Spleen (tissue), 11 donors: Measurements from ENCODE around the gene NHERF2. TPM values are rescaled to one million over a fixed set of nuclear protein-coding genes. Genes with fewer than 3 reads are reported as not detected.
"Not testable (repeated sequence)": the region's sequence is repeated elsewhere in the genome, so short reads cannot be mapped to it uniquely, and the experiment has no call there.

Experiments
- DNase-seq: peaks from one replicate; pipeline ENCODE4 v3.0.0-alpha.2; 2020
- H3K27ac ChIP-seq, 8 donors: fragments of 200-600 bp; sonication (generic) in 7 of 8; 1 replicate in 4 of 8; 2 replicates in 4 of 8; pipeline versions ENCODE4 v1.5.0 to v1.8.0; 2016 to 2021; ENCODE audit warnings: inconsistent platforms in 4 of 8, mild to moderate bottlenecking in 4 of 8, moderate library complexity in 1 of 8
- H3K27me3 ChIP-seq, 7 donors: fragments of 200-600 bp; sonication (generic) in 6 of 7; replicated peaks in 1 of 7; 1 replicate in 4 of 7; 2 replicates in 3 of 7; pipeline versions ENCODE4 v1.5.0 to v1.8.0; 2016 to 2021; ENCODE audit warnings: inconsistent platforms in 3 of 7, mild to moderate bottlenecking in 1 of 7
- H3K36me3 ChIP-seq, 6 donors: fragments of 200-600 bp; sonication (generic) in 5 of 6; 1 replicate in 4 of 6; 2 replicates in 2 of 6; pipeline versions ENCODE4 v1.5.0 to v1.8.0; 2016 to 2021; ENCODE audit warnings: inconsistent platforms in 2 of 6
- H3K4me1 ChIP-seq, 6 donors: fragments of 200-600 bp; sonication (generic) in 5 of 6; 1 replicate in 3 of 6; 2 replicates in 3 of 6; pipeline versions ENCODE4 v1.5.0 to v1.8.0; 2016 to 2021; ENCODE audit warnings: inconsistent platforms in 3 of 6
- H3K4me3 ChIP-seq, 8 donors: fragments of 200-600 bp; sonication (generic) in 7 of 8; 1 replicate in 4 of 8; 2 replicates in 4 of 8; pipeline versions ENCODE4 v1.5.0 to v1.8.0; 2016 to 2021; ENCODE audit warnings: inconsistent platforms in 4 of 8, mild to moderate bottlenecking in 4 of 8, moderate library complexity in 2 of 8
- H3K9me3 ChIP-seq, 8 donors: fragments of 200-600 bp; sonication (generic) in 7 of 8; 1 replicate in 4 of 8; 2 replicates in 4 of 8; pipeline versions ENCODE4 v1.5.0 to v1.8.0; 2016 to 2021; ENCODE audit warnings: inconsistent platforms in 4 of 8
- CTCF ChIP-seq, 11 experiments: fragments of 200-600 bp in 7 of 11; fragments of 450-650 bp in 4 of 11; sonication (generic) in 4 of 11; IDR thresholded peaks in 8 of 11; conservative IDR thresholded peaks in 3 of 11; 1 replicate in 7 of 11; 2 replicates in 4 of 11; pipeline versions ENCODE4 v1.4.0 to v1.8.0; 2016 to 2021; ENCODE audit warnings: antibody characterized with exemption in 11 of 11, inconsistent platforms in 4 of 11, mild to moderate bottlenecking in 1 of 11
- POLR2A ChIP-seq, 3 donors: fragments of 450-650 bp; IDR thresholded peaks; one replicate each; pipeline ENCODE4 v1.5.1; 2017; ENCODE audit warnings: antibody characterized with exemption in 3 of 3, mild to moderate bottlenecking in 1 of 3
- POLR2AphosphoS5 ChIP-seq, 3 donors: sonication (generic); formaldehyde crosslinking; IDR thresholded peaks; one replicate each; pipeline ENCODE4 v1.5.1; 2017; ENCODE audit warnings: antibody characterized with exemption in 3 of 3
- WGBS, 5 donors: extraction: QIAGEN DNeasy Blood & Tissue Kit in 3 of 5; methylation state at CpG; one replicate each; pipeline versions ENCODE4 v1.1.5 to v1.1.7; 2013 to 2018; 5-methylcytosine and 5-hydroxymethylcytosine counted together
- intact Hi-C: fragments of 100-400 bp; cut with DNase I; formaldehyde crosslinking; loops from one replicate; pipeline ENCODE4 v1.15.0; 2023; ENCODE audit warnings: low total_unique reads
- polyA plus RNA-seq, 3 donors: library from polyadenylated mRNA; stranded (reverse); fragments of 200-250 nt; gene quantifications; one replicate each; pipeline ENCODE4 v1.2.1, GENCODE V29; 2013
- total RNA-seq, 7 donors: library from RNA; depleted of rRNA in 3 of 7; stranded (reverse); fragments of >200 nt in 3 of 7; fragmentation: NEBNext Ultra II Directional in 4 of 7; extraction: Animal tissue kit (Norgen Biotek cat#: 25700) in 4 of 7; gene quantifications; one replicate each; pipeline versions ENCODE4 v1.1.0 to v1.2.1, GENCODE V29; 2016 to 2021
- donor health status: healthy with polysubstance abuse.
- donor health status: DM: no; HTN: no; CAD: no; lungs with moderate emphysema.
- donor health status: DM: no; HTN: no; CAD: no.
- donor health status: Bipolar disorder and iron deficiency.
- donor health status: healthy.
- donor health status: DM: no; HTN: no; CAD: no.
- donor health status: DM: yes; HTN: yes; CAD: no.

NHERF2 gene
- total and polyA plus RNA-seq, 10 donors, result 62.4 to 218 (median 112) TPM

GRCh38 chr16:2033057-2033908 lies 6.6 kb downstream of the NHERF2 start:
- peak; percentile 17 to 75 (median 64) for TF ChIP-seq POLR2AphosphoS5 (IDR thresholded peaks at IDR 0.05)
- TF ChIP-seq POLR2A (IDR thresholded peaks at IDR 0.05), result no peak
- no peak for TF ChIP-seq CTCF (IDR thresholded peaks at IDR 0.05 in 8 of 11, conservative IDR thresholded peaks at IDR 0.05 in 3 of 11)

GRCh38 chr16:2033909-2034695 lies 7.4 kb downstream of the NHERF2 start:
- DNase-seq, H3K9me3 ChIP-seq, intact Hi-C loops: not testable (repeated sequence)
- 24 to 66% (median 54%) methylated on average over 6 to 16 of the region's 32 CpGs for WGBS, 5 donors
- Histone ChIP-seq H3K27me3 (peaks cover 0 to 15% (median 0%) of the 10 kb centered on the region in 7 donors), H3K36me3 (peaks cover 0 to 39% (median 4%) of the 10 kb centered on the region in 6 donors), H3K4me3 (peak overlapping the region in 7 of 8 donors; percentile 16 to 63 (median 36)), H3K4me1 (peaks cover 18 to 97% (median 81%) of the 10 kb centered on the region in 6 donors), H3K27ac (peak overlapping the region; percentile 60 to 90 (median 84))

More at GRCh38 chr16:2033057-2033908, 6.6 kb downstream of the NHERF2 start:
- Histone ChIP-seq H3K9me3 (no peaks in the 10 kb centered on the region), H3K36me3 (peaks cover 0 to 39% (median 4%) of the 10 kb centered on the region in 6 donors), H3K4me1 (peaks cover 18 to 97% (median 79%) of the 10 kb centered on the region in 6 donors), H3K27ac (peak overlapping the region; percentile 60 to 90 (median 84)), H3K27me3 (peaks cover 0 to 20% (median 0%) of the 10 kb centered on the region in 7 donors), H3K4me3 (peak overlapping the region; percentile 16 to 63 (median 34))
- intact Hi-C loops, result no loop called here
- no peak for DNase-seq
- WGBS, 5 donors, result 5 to 22% (median 19%) methylated on average over 16 to 37 of the region's 37 CpGs

DNA sequence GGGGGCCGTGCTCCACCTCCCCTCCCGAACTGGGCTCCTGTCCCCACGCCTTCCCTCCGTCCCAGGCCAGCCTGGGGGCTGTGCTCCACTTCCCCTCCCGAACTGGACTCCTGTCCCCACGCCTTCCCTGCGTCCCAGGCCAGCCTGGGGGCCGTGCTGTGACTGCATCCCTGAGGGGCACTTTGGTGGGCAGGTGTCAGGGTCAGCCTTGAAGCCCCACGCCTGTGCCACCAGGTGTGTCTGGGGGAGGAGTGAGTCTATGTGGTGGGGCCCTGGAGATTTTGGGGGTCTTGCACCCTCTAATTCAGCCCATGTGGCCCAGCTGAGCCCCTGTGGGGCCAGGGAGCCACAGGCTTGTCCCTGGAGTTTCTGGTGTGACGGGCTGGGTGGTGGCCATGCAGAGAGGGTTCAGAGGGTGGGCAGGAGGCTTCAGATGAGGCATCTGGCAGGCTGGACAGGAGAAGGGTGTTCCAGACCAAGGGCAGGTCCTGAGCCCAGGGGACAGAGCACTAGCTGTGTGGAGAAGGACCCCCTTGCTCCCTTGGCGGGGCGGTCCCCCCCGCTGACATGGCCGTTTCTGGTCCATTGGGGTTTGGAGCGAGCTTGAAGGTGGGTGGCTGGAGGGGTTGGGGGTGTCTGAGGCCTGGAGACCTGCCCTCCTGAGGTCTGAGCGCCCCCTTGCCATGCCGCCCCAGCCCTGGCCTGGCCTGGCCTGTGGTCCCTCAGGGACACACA lies 8.2 kb downstream of the NHERF2 start:
- intact Hi-C loops, result no loop called here
- Histone ChIP-seq H3K27me3 (peaks cover 0 to 13% (median 0%) of the 10 kb centered on the region in 7 donors), H3K4me3 (peak overlapping the region in 4 of 8 donors; percentile 12 to 49 (median 31)), H3K36me3 (peaks cover 0 to 34% (median 4%) of the 10 kb centered on the region in 6 donors), H3K9me3 (no peaks in the 10 kb centered on the region), H3K27ac (peak overlapping the region; percentile 53 to 85 (median 78)), H3K4me1 (peaks cover 21 to 97% (median 81%) of the 10 kb centered on the region in 6 donors)
- 73 to 83% (median 77%) methylated on average over 14 to 17 of the region's 17 CpGs for WGBS, 5 donors
- DNase-seq, result no peak
- TF ChIP-seq POLR2A (IDR thresholded peaks at IDR 0.05) (no peak), POLR2AphosphoS5 (IDR thresholded peaks at IDR 0.05) (peak in 2 of 3 donors; percentile 26 to 28)

- 56 to 81% (median 68%) methylated on average over 9 to 34 of the region's 34 CpGs for WGBS, 5 donors
- Histone ChIP-seq H3K4me1 (peaks cover 23 to 97% (median 80%) of the 10 kb centered on the region in 6 donors), H3K9me3 (no peaks in the 10 kb centered on the region), H3K4me3 (peak overlapping the region in 4 of 8 donors; percentile 12 to 49 (median 31)), H3K27me3 (peaks cover 0 to 13% (median 0%) of the 10 kb centered on the region in 7 donors), H3K36me3 (peaks cover 0 to 34% (median 4%) of the 10 kb centered on the region in 6 donors), H3K27ac (peak overlapping the region; percentile 63 to 85 (median 78))
- DNase-seq, result no peak
- TF ChIP-seq CTCF (IDR thresholded peaks at IDR 0.05 in 8 of 11, conservative IDR thresholded peaks at IDR 0.05 in 3 of 11) (no peak), POLR2AphosphoS5 (IDR thresholded peaks at IDR 0.05) (peak in 2 of 3 donors; percentile 50 to 55), POLR2A (IDR thresholded peaks at IDR 0.05) (no peak)
- intact Hi-C loops, result no loop called here
Measured at GRCh38 chr16:2035431-2036199, 8.9 kb downstream of the NHERF2 start.
